Peyer's patch (tissue), 4 donors: ENCODE measurements around the gene NPAS2.
A peak's percentile ranks its signal among the peaks of the same experiment; 100 is the strongest.

ENCODE experiments used
- CTCF ChIP-seq, 6 experiments: fragments of 450-650 bp in 4 of 6; fragments of 200-600 bp in 2 of 6; sonication (generic) in 1 of 6; IDR thresholded peaks; one replicate each; pipeline ENCODE4 v1.5.1; 2017 to 2019; ENCODE audit warnings: antibody characterized with exemption in 6 of 6, mild to moderate bottlenecking in 3 of 6, moderate library complexity in 1 of 6
- POLR2A ChIP-seq, 2 donors: fragments of 450-650 bp; IDR thresholded peaks; one replicate each; pipeline ENCODE4 v1.5.1; 2017; ENCODE audit warnings: antibody characterized with exemption in 2 of 2, mild to moderate bottlenecking in 2 of 2, moderate library complexity in 2 of 2

- TF ChIP-seq CTCF (IDR thresholded peaks at IDR 0.05): no peak
- peak in 1 of 2 donors; percentile 17 for TF ChIP-seq POLR2A (IDR thresholded peaks at IDR 0.05)
Observed at GRCh38 chr2:100814453-100814852, 5.5 kb upstream of the NPAS2 start.
